GM18873 (cell line): ENCODE data around the gene UVRAG.
A peak's percentile ranks its signal among the peaks of the same experiment; 100 is the strongest.
"Not testable (repeated sequence)": the region's sequence is repeated elsewhere in the genome, so short reads cannot be mapped to it uniquely, and the experiment has no call there.

Source experiments
- ATAC-seq: cut with Tn5 transposase; IDR thresholded peaks from one replicate; pipeline ENCODE4 v1.9.1; 2021; ENCODE audit warnings: mild to moderate bottlenecking, moderate library complexity, moderate number of reproducible peaks; ENCODE audit not compliant: unreplicated experiment, low FRiP score

Gene UVRAG

GRCh38 chr11:75873417-75874221, 58.6 kb downstream of the UVRAG start:
- peak; percentile 66 for ATAC-seq

- ATAC-seq, result no peak
These were observed 59.8 kb downstream of the UVRAG start for GRCh38 chr11:75874684-75875341.

DNA sequence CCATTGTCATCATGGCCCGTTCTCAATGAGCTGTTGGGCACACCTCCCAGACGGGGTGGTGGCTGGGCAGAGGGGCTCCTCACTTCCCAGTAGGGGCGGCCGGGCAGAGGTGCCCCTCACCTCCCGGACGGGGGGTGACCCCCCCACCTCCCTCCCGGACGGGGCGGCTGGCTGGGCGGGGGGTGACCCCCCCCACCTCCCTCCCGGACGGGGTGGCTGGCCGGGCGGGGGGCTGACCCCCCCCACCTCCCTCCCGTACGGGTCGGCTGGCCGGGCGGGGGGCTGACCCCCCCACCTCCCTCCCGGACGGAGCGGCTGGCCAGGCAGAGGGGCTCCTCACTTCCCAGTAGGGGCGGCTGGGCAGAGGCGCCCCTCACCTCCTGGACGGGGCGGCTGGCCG, 62.3 kb downstream of the UVRAG start:
- not testable (repeated sequence) for ATAC-seq

DNA sequence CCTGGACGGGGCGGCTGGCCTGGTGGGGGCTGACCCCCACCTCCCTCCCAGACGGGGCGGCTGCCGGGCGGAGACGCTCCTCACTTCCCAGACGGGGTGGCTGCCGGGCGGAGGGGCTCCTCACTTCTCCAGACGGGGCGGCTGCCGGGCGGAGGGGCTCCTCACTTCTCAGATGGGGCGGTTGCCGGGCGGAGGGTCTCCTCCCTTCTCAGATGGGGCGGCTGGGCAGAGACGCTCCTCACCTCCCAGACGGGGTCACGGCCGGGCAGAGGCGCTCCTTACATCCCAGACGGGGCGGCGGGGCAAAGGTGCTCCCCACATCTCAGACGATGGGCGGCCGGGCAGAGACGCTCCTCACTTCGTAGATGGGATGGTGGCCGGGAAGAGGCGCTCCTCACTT, 62.9 kb downstream of the UVRAG start:
- ATAC-seq, result not testable (repeated sequence)

DNA sequence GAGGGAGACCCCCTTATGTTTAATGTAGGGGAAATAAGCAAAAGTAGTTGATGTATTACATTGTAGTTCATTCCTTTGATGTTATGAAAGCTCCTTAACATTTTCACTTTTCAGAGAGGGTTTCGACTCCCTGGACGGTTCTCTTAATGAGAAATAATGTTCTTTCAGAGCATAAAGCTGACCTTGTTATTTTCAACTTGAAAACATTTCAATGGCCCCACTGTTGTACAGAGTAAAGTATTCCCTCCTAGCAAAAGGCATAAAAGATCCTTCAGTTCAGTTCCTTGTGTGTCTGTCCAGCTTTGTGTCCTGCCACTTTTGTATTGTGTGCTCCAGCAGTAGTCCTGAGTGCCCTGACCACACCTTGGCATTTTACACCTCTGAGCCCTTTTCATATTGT, 63.9 kb downstream of the UVRAG start:
- ATAC-seq, result no peak

GRCh38 chr11:75879737-75880136, 64.7 kb downstream of the UVRAG start:
- ATAC-seq, result no peak

- not testable (repeated sequence) for ATAC-seq
These were observed 65.3 kb downstream of the UVRAG start for GRCh38 chr11:75880343-75880742.

DNA sequence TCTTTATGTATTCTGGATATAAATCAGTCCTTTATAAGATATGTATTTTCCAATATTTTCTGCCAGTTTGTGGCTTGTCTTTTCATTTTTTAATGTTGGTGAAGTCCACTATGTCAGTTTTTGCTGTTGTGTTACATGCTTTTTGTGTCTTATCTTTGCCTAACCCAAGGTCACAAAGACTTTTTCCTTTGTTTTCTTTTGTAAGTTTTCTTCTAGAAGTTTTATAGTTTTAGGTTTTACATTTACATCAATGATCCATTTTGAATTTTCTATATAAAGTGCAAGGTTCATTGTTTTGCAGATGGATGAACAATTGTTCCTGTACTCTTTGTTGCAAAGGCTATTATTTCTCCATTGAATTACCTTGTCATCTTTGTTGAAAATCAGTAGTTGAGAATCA, 69.3 kb downstream of the UVRAG start:
- ATAC-seq, result no peak

GRCh38 chr11:75888416-75888815, 73.4 kb downstream of the UVRAG start:
- no peak for ATAC-seq

- no peak for ATAC-seq
These were observed 77.1 kb downstream of the UVRAG start for GRCh38 chr11:75891947-75892739.

DNA sequence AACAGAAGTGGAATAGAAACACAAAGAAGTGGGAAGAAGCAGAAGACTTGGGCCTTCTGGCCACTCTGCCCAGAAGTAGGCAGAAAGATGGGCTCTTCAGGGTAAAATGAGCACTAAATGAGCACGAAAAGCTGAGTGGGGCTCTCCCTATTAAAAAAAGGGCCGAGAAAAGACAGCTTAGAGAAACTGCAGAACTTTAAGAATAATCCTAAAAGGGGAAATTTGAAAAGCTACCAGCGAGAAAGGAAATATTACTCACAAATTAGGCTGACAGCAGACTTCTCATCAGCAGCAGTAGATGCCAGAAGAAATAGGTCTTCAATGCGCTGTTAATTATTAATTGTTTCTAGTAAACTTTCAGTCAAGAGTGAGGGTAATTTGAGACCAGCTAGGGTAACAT, 78.2 kb downstream of the UVRAG start:
- no peak for ATAC-seq

- ATAC-seq, result no peak
These were observed 79.1 kb downstream of the UVRAG start for GRCh38 chr11:75894036-75894585.

- no peak for ATAC-seq
These were observed 81.9 kb downstream of the UVRAG start for GRCh38 chr11:75896843-75897419.

GRCh38 chr11:75898871-75899270, 83.9 kb downstream of the UVRAG start:
- ATAC-seq, result no peak

- ATAC-seq, result no peak
These were observed 84.8 kb downstream of the UVRAG start for GRCh38 chr11:75899806-75900205.

GRCh38 chr11:75900848-75901247, 85.8 kb downstream of the UVRAG start:
- no peak for ATAC-seq

DNA sequence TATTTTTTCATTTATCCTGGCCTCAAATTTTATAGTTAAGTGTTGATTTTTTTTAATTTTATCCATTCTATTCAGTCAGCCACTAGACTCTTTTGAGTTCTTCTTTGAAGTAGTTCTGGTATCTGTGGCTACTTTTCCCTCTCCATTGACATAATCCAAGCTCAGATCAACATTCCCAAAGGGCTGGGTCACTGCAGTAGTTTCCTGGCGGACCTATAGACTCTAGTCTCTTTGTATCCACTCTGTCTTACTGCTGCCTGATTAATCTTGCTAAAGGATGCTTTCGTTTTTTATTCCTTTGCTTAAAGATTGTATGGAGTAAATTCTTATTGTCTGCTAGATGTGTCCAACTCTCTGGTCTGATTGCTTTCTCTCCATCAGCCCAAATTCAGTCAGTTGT, 87.6 kb downstream of the UVRAG start:
- no peak for ATAC-seq

DNA sequence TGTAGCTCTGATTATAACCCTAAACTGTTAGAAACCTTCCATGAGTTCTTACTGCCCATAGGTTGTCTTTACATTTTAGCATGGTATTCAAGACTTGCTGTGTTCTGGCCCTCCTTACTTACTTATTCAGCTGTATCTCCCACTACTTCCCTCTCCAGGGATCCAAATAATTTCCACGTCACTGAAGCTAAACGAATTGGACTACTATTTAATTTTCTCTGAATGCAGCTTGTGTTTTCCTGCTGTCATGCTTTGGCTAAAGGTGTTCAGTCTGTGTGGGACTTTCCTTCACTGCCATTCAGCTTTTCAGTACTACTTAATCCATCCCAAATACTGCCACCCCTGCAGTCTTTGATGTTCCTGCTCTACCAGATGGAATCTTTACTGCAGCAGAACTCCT, 88.3 kb downstream of the UVRAG start:
- ATAC-seq, result no peak

- no peak for ATAC-seq
These were observed 90.4 kb downstream of the UVRAG start for GRCh38 chr11:75905434-75905833.

GRCh38 chr11:75907906-75908527, 93.0 kb downstream of the UVRAG start:
- no peak for ATAC-seq
